NCI-H146 (cell line): ENCODE data around the gene TMEM271.
"Not testable (repeated sequence)": the region's sequence is repeated elsewhere in the genome, so short reads cannot be mapped to it uniquely, and the experiment has no call there.

ENCODE experiments used
- DNase-seq: peaks from one replicate; lab custom pipeline; 2025; lab: John Stamatoyannopoulos, UW

Gene TMEM271

DNA sequence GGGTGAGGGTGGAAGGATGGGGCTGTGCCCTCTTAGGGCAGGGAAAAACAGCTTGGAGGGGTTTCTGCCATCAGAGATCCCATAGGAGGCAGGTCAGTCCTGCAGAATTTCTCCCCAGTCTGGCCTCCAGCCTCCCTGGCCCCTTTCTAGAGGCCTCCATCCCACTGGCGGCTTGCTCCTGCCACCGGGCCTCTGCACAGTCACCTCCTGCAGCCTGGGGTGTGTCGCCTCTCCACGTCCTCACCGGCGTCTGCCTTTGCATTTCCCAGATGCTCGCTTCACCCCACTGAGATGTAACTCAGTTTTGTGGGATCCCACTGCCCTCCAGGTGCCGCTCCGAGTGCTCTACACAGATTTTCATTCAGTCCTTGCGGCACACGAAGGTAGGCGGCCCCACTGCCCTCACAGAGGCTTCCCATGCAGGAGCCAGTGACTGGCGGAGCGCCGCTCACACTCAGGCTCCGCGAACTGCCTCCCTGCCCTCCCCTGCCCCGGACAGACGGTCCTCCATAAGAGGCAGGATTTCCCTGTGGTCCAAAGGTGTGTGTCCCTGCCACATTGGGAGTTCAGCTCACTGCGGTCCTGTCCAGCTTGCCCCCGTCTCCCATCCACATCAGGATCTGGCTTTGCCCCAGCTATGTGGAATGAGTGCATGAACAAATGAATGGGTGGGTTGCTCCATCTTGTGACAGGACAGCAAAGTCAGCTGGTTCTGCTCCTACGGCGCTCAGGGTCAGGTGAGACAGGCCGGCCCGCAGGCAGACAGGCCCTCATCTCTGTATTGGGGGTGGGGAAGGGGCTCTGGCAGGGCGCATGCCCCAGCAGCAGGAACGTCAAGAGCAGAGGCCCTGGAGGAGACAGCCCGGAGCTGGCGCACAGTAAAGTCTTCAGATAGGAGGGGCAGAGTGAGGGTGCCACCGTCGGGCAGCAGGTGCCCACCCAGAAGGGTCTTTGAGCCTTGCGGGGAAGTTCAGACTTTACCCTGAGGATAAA lies 2.7 kb upstream of the TMEM271 start:
- DNase-seq: no peak

DNA sequence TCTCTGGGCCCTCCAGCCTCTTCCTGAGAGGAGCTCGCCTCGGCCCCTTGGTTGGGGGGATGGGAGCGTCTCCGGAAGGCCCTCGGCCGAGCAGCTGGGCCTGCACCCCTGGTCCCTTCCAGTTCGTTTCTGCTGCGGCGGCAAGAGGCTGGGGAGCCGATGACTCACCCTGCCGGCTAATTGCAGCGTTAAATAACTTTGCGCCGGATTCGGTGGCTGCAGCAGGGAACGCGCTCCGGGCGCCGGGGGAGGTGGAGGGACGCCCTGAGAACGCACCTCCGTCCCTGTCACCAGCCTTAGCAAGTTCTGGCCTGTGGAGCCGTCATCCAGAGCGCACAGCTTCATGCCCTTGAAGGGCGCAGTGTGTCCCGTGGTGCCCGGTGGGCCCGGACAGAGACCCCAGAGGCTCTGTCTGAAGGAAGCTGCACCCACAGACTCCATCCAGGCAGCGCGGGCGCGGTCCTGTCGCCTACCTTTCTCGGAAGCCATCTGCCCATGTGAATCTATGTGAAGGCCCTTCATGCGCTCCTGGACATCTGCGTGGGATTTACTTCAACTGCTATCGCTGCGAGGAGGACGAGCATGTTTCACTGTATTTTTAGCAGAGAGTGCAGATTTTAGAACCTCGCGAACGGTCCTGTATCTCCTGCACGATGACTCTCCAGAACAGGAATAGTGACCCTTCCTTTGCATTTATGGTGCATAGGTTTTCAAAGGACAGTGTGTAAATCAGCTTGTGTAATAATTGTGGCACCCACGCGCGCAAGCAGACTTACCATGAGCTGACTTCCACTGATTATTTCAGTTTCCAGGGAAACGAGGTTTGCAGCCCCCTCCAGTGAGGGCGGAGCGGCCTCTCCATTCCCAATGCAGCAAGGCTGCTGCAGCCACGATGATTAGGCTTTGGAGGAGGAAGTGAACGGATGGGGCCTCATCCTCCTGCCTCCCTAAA lies 1.7 kb upstream of the TMEM271 start:
- peak; percentile 69 for DNase-seq

DNA sequence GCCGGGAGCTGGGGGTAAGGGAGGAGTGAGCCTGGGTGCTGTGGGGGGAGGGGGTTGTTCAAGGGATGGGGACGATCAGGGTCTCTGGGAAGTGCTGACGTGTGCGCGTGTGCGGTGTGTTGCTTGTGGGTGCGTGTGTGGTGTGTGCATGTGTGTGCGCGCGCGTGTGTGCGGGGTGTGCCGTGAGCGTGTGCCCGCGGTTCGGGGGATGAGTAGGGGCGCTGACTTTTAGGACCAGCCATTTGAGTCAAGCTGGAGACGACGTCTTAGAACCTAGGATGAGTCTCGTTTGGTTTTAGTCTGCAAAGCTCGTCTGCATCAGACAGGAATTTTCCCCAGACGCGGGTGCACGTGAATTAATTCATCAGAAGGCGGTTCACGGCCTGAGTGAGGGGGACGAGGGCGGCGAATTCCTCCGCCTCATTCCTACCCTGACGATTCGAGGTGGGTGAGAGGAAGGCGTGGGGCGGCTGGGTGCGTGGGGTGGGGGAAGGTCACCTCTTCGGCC lies 950 bp upstream of the TMEM271 start:
- peak; percentile 34 for DNase-seq

DNA sequence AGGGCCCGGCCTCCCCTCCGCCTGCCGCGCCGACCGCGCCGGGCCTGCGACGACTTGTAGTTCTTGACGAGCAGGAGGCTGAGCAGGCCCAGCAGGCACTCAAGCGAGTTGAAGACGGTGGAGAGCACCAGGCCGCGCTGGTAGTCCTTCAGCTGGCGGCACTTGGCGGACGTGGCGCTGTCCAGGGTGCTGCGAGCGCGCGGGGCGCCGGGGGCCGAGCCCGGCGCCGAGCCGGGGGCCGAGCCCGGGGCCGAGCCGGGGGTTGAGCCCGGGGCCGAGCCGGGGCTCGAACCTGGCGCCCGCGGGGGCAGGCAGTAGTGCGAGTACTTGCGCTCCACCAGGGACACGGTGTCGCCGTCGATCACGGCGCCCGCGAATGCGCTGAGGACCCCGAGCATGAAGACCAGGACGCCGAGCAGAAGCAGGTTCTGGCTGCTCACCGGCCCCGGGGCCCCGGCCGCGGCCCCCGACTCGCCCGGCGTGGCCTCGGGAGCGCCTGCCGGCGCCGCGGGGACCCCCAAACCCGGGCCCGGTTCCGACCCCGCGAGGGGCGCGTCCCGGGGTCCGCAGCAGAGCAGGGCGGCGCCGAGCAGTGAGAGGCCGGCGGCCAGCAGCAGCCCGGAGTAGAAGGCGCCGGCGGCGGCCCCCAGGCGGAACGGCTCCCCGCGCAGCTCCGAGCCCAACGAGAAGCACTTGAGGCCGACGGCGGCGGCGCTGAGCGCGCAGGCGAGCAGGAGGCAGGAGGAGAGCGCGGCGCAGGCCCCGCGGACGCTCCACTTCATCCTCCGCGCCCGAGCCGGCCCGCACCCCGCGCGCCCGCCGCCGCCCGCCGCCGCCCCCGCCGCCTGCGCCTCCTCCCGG lies 584 bp downstream of the TMEM271 start:
- DNase-seq: peak; percentile 55

DNA sequence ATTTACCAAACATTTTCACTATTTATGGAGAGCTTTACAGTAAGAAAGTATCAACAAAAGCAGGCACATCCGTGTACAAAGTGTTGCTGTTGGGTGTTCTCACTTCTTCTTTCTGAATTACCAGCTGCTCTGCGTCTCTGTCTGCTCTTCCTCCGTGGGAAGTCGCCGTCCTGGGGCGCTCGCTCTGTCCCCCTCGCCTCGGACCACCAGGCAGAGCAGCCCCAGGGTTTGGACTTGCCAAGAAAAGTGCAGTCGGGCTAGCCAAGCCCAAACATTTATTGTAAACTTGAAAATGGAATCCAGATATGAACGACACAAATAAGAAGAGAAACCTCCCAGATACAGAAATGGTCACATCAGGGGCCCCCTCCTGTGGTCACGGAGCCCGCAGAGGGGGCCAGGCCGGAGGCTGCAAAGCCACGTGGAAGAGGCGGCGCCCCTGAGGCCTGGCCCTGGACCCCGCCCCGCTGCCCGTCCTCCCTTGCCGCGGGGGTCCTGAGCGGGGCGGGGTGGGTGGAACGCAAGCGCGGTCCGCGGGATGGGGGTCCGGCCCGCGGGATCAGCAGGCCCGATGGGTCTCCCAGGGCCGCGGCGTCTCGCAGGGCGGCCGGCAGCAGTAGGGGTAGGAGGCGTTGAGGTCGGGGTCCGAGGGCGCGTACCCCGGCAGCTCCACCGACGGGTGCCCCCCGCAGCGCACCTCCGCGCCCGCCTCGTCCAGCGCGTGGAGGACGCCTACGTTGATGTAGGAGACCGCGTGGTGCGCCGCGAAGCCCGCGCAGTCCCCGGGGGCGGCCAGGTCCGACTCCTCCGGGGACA lies 1.5 kb downstream of the TMEM271 start:
- no peak for DNase-seq

DNA sequence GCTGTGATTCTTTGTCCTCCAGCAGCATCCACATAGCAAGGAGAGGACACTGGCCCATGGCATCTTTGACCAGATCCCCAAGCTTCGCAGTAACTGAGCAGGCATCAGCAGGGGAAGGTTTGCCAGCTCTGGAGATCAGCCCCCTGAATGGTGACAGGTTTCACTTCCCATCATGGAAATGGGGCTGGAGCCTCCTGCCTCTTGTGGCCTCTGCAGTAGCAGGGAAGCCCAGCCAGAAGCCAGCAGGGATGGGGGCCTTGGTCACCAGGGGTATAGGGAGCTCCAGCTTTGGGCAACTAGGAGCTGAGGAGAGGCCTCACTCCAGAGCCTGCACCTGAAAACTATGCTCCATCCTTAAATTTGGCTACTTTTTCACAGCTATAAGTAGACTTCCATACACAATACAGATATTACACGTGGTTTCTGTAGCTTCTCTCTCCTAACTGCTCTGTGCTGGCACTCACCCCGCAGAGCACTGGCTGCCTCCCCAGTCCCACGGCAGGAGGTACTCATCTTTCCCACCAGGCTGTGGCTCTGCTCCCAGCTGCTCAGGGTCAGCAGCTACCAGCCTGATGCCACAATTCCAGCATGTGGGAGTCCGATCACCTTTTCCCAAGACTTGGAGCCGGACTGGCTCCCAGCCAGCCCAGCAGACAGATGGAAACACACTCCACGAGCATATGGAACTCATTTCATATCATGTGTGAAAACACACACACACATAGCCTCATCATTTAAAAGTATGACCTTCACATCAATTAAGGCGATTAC lies 2.8 kb downstream of the TMEM271 start:
- no peak for DNase-seq

DNA sequence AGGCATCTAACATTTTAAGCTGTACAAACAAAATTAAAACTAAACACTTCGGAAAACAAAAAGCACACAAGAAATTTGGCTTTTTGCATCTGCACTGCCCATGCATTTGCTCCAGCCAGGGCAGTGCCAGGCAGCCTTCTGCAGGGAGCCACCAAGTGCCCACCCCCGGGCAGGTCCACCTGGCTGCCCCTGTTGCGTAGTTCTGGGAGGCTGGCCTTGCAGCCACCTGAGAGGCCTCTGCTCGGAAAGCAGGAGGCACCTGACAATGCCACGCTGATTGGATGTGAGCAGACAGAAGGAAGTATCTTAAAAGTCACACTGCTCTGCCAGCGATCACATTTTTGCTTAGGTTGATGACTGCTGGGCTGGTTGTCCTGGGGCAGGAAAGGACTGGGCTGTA lies 3.5 kb downstream of the TMEM271 start:
- no peak for DNase-seq

DNA sequence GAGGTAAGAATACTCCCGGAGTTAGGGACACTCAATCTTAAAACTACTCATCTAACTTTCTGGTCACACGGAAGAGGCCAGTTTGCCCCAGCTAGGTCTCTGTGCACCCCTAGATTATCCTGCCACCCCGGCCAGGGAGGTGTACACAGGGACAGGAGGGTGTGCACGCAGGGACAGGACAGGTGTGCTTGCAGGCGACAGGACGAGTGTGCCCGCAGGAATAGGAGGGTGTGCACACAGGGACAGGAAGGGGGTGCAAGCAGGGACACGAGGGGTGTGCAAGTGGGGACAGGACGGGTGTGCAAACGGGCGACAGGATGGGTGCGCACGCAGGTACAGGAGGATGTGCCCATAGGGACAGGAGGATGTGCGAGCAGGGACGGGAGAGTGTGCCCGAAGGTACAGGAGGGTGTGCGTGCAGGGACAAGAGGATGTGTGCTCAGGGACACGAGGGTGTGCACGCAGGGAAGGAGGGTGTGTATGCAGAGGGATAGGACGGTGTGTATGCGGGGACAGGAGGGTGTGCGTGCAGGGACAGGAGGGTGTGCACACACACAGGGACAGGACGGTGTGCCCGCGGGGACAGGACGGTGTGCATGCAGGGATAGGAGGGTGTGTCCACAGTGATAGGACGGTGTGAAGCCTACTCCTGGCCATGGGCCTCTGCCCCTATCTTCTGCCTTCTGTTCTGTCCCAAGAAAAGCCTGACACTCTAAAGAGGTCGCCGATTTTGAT lies 4.1 kb downstream of the TMEM271 start:
- no peak for DNase-seq

DNA sequence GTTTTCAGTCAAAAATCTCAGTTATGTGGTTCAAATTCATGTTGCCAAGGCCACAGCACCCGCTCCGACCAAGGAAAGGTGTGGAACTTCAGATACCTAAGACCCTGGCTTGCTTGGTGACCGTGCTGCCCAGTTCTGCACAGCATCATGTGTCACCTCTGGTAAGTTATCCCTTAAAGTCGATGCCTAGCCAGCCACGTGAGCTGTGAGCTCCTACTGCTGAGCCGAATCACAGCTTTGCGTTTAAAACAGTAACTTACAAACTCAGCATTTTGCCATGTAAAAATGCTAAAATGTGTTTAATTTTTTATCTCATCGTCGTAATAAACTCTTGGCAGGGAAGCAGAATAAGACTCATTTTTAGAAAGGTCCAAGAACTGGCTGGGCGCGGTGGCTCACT lies 5.3 kb downstream of the TMEM271 start:
- DNase-seq: no peak

DNA sequence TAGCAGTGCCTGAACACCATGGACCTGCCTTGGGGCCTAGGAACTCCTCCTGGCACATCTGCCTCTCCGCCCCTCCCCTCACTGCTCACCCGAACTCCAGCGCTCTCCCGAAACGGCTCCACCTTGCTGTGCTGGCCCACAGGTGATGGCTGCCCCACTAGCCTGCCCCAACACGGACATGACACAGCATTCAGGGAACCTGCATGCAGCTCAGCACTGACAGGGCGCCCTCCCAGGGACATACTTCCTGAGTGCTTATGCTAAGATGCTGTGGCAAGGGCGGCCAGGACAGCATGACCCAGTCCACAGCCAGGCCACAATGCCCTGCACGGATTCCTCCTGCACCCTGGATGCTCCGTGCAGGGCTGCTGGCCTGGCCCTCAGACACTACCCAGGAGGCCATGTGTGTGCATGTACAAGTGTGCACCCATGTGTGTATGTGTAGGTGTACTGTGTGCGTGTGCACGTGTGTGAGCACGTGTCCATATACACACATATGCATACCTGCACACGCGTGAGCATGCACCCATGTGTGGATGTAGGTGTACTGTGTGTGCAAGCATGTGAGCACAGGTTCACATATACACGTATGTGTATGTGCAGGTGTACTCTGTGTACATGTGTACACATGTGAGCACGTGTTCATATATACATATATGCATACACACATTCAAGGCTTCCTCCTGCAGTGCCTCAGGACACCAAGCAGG lies 6.0 kb downstream of the TMEM271 start:
- DNase-seq: no peak

DNA sequence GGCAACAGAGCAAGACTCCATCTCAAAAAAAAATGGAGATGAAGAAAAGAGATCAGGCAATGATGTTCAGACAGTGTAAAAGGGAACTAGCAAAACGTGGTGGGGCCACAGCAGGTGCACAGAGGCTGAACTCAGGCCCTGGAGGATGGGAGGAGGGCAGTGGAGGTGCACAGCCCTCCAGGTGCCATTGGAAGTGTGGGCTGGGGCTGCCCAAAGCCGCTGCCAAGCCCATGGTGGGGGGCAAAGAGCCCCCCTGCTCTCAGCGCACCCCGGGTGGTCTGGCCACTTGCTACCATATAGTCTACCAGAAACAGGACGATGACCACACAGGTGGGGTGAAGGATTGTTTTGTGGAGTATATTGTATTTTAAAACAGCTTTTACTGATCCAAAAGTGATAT lies 7.1 kb downstream of the TMEM271 start:
- DNase-seq: no peak

DNA sequence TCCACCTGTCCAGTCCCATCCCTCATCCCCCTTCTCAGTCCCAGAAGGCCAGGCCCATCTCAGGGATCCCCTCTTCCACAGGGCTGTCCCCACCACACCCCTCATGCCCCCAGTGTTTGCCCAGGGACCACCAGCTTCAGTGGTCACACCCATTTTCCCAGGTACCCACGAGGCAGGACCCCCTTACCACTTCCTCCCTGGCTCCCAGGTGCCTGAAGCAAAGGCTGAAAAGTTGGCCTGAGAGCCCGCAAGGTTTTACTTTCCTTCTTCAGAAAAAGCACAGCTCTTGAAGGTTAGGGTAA lies 7.8 kb downstream of the TMEM271 start:
- no peak for DNase-seq

DNA sequence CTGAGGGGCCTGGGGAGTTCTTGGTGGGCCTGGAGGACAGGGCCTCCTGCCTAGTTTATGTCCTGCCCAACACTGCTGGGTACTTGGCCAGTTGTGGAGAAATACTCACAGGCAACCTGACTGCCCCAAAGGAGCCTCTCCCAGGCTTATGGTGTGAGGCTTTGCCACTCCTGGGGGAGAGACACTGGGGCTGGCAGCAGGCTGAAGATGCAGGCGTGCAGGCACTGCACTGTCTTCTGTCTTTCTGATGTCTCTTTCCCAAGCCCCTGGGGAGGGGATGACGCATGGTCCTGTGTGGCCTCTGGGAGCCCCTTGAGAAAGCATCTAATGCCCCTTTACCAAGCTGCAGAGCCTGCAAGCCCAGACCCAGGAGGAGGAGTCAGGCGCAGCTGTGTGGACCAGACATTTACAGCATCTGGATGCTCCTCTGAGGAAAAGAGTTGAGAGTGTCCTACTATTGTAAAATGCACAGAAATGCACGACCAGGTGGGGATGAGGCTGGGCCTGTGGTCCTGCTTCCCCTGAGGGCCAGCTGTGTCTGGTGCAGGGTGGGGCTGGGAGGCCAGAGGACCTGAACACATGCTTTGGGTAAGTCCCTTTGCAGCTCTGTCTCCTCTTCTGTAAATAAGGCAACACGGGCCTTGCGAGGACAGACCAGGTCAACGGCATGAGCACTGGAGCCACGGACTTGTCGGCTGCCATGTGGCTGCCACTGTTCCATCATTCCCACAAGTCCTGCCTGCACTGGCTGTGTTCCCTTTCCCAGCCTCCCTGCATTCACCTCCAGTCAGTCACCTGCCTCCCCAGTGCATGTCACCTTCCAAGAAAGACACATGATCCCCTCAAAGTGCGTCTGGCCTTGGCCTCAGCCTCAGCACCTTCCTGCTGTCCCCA lies 8.4 kb downstream of the TMEM271 start:
- no peak for DNase-seq

DNA sequence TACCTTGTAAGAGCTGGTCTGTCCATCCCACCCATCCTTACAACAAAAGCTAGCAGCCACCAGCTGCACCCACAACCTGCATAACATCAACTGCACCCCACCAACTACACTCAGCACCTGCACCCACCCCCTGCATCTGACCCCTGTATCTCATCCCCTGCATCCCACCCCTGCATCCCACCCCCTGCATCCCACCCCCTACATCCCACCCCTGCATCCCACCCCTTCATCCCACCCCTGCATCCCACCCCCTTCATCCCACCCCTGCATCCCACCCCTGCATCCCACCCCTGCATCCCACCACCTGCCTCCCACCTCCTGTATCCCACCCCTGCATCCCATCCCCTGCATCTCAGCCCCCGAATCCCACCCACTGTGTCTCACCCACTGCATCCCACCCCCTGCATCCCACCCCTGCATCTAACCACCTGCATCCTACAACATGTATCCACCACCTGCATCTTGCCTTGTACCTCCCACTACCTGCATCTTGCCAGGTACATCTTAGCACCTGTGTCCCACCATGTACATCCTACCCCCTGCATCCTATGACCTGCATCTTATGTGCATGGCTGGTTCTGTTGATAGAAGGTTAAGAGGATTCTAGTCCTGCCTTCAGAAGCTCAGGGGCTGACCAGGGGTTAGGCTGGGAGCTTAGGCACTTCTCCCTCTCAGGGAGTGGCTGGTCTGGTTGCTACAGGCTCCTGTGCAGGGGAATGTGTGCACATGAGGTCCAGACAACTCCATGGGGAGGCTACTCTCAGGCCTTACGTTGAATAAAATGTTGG lies 9.4 kb downstream of the TMEM271 start:
- DNase-seq: peak; percentile 6

DNA sequence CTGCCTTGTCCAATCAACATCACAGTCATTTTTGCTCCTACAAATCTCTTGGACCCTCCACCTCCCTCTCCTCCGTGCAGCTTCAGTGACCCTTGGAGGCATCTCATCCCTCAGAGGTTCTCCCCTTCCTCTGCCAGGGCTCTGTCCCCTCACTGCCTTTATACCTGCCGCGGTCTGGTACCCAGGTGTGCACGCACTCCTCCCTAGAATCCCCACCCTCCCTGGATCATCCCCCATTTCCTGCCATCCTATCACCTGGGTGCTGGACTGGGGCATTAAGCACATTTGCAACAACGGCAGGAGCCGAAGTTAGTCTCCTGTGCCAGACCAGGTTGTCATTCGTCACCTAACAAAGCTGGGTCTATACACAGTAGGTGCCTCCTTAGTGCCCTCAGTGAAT lies 10.1 kb downstream of the TMEM271 start:
- DNase-seq: no peak

DNA sequence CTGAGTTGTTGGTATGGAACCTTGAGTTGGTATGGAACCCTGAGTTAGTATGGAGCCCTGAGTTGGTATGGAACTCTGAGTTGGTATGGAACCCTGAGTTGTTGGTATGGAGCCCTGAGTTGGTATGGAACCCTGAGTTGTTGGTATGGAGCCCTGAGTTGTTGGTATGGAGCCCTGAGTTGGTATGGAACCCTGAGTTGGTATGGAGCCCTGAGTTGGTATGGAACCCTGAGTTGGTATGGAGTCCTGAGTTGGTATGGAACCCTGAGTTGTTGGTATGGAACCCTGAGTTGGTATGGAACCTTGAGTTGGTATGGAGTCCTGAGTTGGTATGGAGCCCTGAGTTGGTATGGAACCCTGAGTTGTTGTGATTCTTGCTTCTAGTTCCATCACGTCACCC lies 10.5 kb downstream of the TMEM271 start:
- not testable (repeated sequence) for DNase-seq

DNA sequence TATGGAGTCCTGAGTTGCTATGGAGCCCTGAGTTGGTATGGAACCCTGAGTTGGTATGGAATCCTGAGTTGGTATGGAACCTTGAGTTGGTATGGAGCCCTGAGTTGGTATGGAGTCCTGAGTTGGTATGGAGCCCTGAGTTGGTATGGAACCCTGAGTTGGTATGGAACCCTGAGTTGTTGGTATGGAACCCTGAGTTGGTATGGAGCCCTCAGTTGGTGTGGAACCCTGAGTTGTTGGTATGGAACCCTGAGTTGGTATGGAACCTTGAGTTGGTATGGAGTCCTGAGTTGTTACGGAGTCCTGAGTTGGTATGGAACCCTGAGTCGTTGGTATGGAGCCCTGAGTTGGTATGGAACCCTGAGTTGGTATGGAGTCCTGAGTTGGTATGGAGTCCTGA lies 13.6 kb downstream of the TMEM271 start:
- DNase-seq: not testable (repeated sequence)
